Smooth muscle cell of the umbilical artery (primary cell): ENCODE results near the gene USP17L30. TPM values are rescaled to one million over a fixed set of nuclear protein-coding genes. Genes with fewer than 3 reads are reported as not detected.

ENCODE experiments used
- total RNA-seq: library from RNA; depleted of rRNA; stranded (reverse); fragments of >200 nt; gene quantifications from 2 replicates; pipeline ENCODE4 v1.2.3, GENCODE V29; 2014

Gene USP17L30
- total RNA-seq = not detected in 2 replicates

GRCh38 chr4:9362829-9363228 is at the start of gene USP17L30:
Gene USP17L30, plus strand, starts transcription at chr4:9363129. Its CDS starts 0 bp downstream, at chr4:9363129.

GRCh38 chr4:9324865-9325264 is 38.1 kb upstream of the USP17L30 start, which contains the start of gene USP17L24:
Gene USP17L24, plus strand, starts transcription at chr4:9325165. Its CDS starts 0 bp downstream, at chr4:9325165.

GRCh38 chr4:9329611-9330010 is 33.3 kb upstream of the USP17L30 start, which contains the start of gene USP17L25:
Gene USP17L25, plus strand, starts transcription at chr4:9329911. Its CDS starts 0 bp downstream, at chr4:9329911.

GRCh38 chr4:9334358-9334757 is 28.6 kb upstream of the USP17L30 start, which contains the start of gene USP17L26:
Gene USP17L26, plus strand, starts transcription at chr4:9334658. Its CDS starts 0 bp downstream, at chr4:9334658.

GRCh38 chr4:9339103-9339502 is 23.8 kb upstream of the USP17L30 start, which contains the start of gene USP17L5:
Gene USP17L5, plus strand, starts transcription at chr4:9339403. Its CDS starts 0 bp downstream, at chr4:9339403.

GRCh38 chr4:9343848-9344247 is 19.1 kb upstream of the USP17L30 start, which contains the start of gene USP17L27:
Gene USP17L27, plus strand, starts transcription at chr4:9344148. Its CDS starts 0 bp downstream, at chr4:9344148.

GRCh38 chr4:9348593-9348992 is 14.3 kb upstream of the USP17L30 start, which contains the start of gene USP17L28:
Gene USP17L28, plus strand, starts transcription at chr4:9348893. Its CDS starts 0 bp downstream, at chr4:9348893.

GRCh38 chr4:9353338-9353737 is 9.6 kb upstream of the USP17L30 start, which contains the start of gene USP17L29:
Gene USP17L29, plus strand, starts transcription at chr4:9353638. Its CDS starts 0 bp downstream, at chr4:9353638.

Other genes starting within 250 kb of the USP17L30 start
- not detected in 2 replicates for gene FAM90A26, start 192.7 kb upstream of the USP17L30 start, total RNA-seq
- gene USP17L10, start 152.5 kb upstream of the USP17L30 start, total RNA-seq = not detected in 2 replicates
- gene USP17L11, start 147.7 kb upstream of the USP17L30 start, total RNA-seq = not detected in 2 replicates
- not detected in 2 replicates for gene USP17L12, start 143.0 kb upstream of the USP17L30 start, total RNA-seq
- gene USP17L13, start 138.2 kb upstream of the USP17L30 start, total RNA-seq = not detected in 2 replicates
- not detected in 2 replicates for gene USP17L15, start 128.7 kb upstream of the USP17L30 start, total RNA-seq
- not detected in 2 replicates for gene USP17L17, start 119.2 kb upstream of the USP17L30 start, total RNA-seq
- gene USP17L18, start 114.5 kb upstream of the USP17L30 start, total RNA-seq = not detected in 2 replicates
- not detected in 2 replicates for gene USP17L19, start 109.8 kb upstream of the USP17L30 start, total RNA-seq
- not detected in 2 replicates for gene USP17L20, start 105.0 kb upstream of the USP17L30 start, total RNA-seq
- gene USP17L21, start 100.3 kb upstream of the USP17L30 start, total RNA-seq = not detected in 2 replicates
- not detected in 2 replicates for gene USP17L22, start 95.5 kb upstream of the USP17L30 start, total RNA-seq
- not detected in 2 replicates for gene USP17L24, start 38.0 kb upstream of the USP17L30 start, total RNA-seq
- gene USP17L25, start 33.2 kb upstream of the USP17L30 start, total RNA-seq = not detected in 2 replicates
- not detected in 2 replicates for gene USP17L26, start 28.5 kb upstream of the USP17L30 start, total RNA-seq
- gene USP17L5, start 23.7 kb upstream of the USP17L30 start, total RNA-seq = not detected in 2 replicates
- gene USP17L27, start 19.0 kb upstream of the USP17L30 start, total RNA-seq = not detected in 2 replicates
- not detected in 2 replicates for gene USP17L28, start 14.2 kb upstream of the USP17L30 start, total RNA-seq
- not detected in 2 replicates for gene USP17L29, start 9.5 kb upstream of the USP17L30 start, total RNA-seq
- gene DEFB131A, start 81.3 kb downstream of the USP17L30 start, total RNA-seq = not detected in 2 replicates